GM10248 (cell line): ENCODE measurements around the gene TSPAN13.

Source experiments
- CTCF ChIA-PET: fragments of 300-600 bp; sonication (Branson Sonifier 250); formaldehyde crosslinking; extraction: SDS; loops from one replicate; lab custom pipeline; 2021; ENCODE audit warnings: antibody characterized with exemption; lab: Yijun Ruan, JAX
- POLR2A ChIA-PET: fragments of 350-650 bp; sonication (Branson Sonifier 250); formaldehyde crosslinking; extraction: SDS; loops from one replicate; lab custom pipeline; 2020; ENCODE audit warnings: antibody characterized with exemption; lab: Yijun Ruan, JAX
- DNase-seq: peaks from one replicate; pipeline ENCODE4 v3.0.0; 2012; ENCODE audit errors: extremely low spot score
- CTCF ChIP-seq: IDR thresholded peaks from 2 replicates; pipeline ENCODE4 v1.5.1; 2012; ENCODE audit warnings: mild to moderate bottlenecking, low read depth; ENCODE audit errors: extremely low read depth, missing control alignments, control extremely low read depth

TSPAN13 gene

GRCh38 chr7:16728811-16729210 is 24.7 kb upstream of the TSPAN13 start:
- TF ChIP-seq CTCF, result no peak
- ChIA-PET POLR2A (no interaction called here), CTCF (interaction anchor here (1.2 to 1.9 kb wide), 4 partner anchors 10 to 171 kb away, joined by 3 to 6 read pairs (median 4); no protein-coding TSS in a partner anchor)
- no peak for DNase-seq

- POLR2A ChIA-PET, result no interaction called here
- CTCF ChIA-PET, result interaction anchor here (1.2 to 1.9 kb wide), 3 partner anchors 9 to 171 kb away, joined by 4 to 6 read pairs (median 4); no protein-coding TSS in a partner anchor
These were observed 24.0 kb upstream of the TSPAN13 start for GRCh38 chr7:16729541-16729940.

GRCh38 chr7:16730937-16731336 is 22.6 kb upstream of the TSPAN13 start:
- POLR2A ChIA-PET, result no interaction called here
- TF ChIP-seq CTCF, result no peak
- DNase-seq, result no peak
- CTCF ChIA-PET, result no interaction called here

More at GRCh38 chr7:16729541-16729940, 24.0 kb upstream of the TSPAN13 start:
- DNase-seq, result no peak
- TF ChIP-seq CTCF, result no peak

- TF ChIP-seq CTCF, result no peak
- ChIA-PET CTCF (no interaction called here), POLR2A (no interaction called here)
- no peak for DNase-seq
These were observed 20.7 kb upstream of the TSPAN13 start for GRCh38 chr7:16732828-16733227.

GRCh38 chr7:16734148-16734726 is 19.3 kb upstream of the TSPAN13 start:
- ChIA-PET CTCF (no interaction called here), POLR2A (no interaction called here)
- TF ChIP-seq CTCF, result no peak
- DNase-seq, result no peak

GRCh38 chr7:16735020-16735419 is 18.5 kb upstream of the TSPAN13 start:
- no peak for TF ChIP-seq CTCF
- DNase-seq, result no peak
- POLR2A ChIA-PET, result no interaction called here
- CTCF ChIA-PET, result interaction anchor here (1.1 kb wide), 1 partner anchor 118 kb away, joined by 3 read pairs; no protein-coding TSS in a partner anchor
